GM19328 (cell line): Measurements from ENCODE around the gene SH3PXD2A.
A peak's percentile ranks its signal among the peaks of the same experiment; 100 is the strongest.
"Not testable (repeated sequence)": the region's sequence is repeated elsewhere in the genome, so short reads cannot be mapped to it uniquely, and the experiment has no call there.

Source experiments
- ATAC-seq: cut with Tn5 transposase; IDR thresholded peaks from one replicate; pipeline ENCODE4 v1.9.1; 2021; ENCODE audit warnings: mild to moderate bottlenecking, moderate library complexity; ENCODE audit not compliant: unreplicated experiment

The SH3PXD2A gene

DNA sequence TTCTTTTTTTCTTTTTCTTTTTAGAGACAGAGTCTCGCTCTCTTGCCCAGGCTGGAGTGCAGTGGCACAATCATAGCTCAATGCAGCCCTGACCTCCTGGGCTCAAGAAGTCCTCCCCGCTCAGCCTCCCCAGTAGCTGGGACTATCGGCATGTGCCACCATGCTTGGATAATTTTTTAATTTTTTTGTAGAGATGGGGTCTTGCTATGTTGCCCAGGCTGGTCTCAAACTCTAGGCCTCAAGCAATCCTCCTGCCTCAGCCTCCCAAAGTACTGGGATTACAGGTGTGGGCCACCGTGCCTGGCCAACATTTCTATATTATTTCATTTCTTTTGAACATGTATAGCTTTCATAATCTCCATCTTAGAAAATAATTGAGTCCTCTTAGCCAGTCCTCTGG lies 42.1 kb downstream of the SH3PXD2A start:
- not testable (repeated sequence) for ATAC-seq

DNA sequence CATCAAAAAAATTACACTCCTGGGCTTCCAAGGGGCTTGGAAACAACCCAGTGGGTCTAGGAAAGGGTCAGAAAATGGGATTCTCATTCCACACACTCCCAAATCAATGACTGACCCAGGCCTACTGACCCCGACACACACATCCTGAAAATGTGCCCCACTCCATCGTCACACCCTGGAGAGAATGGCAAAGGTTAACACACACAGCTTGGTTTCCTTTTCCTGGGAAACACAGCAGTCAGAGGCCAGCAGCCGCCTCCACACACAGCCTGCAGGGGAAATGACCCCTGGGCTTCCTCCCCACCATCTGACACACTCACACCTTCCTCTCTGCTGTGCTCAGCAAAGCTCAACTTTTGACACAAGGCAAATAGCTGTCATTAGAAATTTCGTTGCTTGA lies 42.9 kb downstream of the SH3PXD2A start:
- no peak for ATAC-seq

DNA sequence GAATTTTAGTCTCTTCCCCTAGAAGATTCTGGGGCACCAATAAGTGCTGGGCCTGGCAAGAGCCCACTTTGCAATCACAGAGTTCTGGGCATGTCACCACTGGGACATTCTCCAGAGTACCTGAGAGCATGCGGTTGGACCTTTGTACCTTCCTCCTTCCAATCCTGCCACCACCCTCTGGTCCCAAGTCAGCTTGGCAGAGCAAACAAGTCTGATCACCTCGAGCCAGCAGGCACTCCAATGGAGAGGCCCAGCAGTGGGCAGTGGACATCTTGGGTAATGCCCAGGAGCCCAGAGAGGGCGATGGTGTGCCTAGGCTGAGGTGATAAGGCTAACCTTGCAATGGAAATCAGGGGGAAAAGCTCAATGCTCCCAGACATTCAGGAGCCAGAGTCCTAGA lies 43.4 kb downstream of the SH3PXD2A start:
- no peak for ATAC-seq

DNA sequence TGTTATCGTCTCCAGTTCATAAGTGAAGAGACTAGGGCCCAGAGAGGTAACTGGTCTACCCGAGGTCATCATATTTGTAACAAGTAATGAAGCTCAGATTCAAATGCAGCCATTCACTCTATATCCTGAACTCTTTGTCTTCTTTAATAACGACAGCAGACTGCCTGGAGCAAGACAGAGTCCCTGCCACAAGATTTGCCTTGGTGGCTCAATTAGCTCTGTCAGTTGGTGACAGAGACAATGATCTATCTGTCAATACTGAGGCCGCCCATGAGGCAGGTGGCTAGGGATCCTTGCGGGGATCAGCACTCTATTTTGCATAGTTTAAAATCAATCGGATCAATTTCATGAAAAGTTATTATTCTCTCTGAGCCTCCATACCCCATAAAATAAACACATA lies 43.9 kb downstream of the SH3PXD2A start:
- ATAC-seq = no peak

DNA sequence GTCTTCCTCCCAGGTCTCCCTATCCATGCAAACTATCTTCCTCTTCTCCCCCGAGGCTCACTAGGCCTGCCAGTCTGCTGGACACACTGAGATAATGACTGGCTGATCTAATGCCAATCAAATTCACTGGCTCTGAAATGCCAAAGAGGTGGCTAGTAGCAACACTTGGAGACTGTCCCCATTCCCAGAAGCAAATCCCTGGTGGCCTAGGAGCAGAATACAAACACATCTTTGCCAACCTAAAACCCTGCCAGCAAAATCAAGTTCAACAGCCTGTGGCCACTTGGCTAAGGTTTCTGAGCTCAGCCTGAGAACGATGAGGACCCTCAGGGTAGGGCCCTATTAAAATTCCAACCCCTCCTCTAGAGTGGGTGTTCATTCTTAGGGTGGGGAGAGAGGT lies 46.6 kb downstream of the SH3PXD2A start:
- ATAC-seq = no peak

DNA sequence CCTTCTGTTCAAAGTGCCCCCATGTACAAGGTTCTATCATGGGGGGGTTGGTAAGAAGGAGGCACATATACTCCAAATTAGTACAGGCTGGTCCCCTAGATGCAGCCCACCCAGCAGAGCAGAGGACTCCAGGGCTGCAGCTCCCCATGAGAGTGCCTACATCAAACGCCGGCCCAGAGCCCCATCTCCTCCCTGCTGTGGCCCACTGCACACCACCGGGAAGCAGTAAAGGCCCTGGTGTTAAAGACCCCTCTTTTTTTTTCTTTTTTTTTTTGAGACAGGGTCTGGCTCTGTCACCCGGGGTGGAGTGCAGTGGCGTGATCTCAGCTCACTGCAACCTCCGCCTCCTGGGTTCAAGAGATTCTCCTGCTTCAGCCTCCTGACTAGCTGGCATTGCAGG lies 47.4 kb downstream of the SH3PXD2A start:
- ATAC-seq = no peak

DNA sequence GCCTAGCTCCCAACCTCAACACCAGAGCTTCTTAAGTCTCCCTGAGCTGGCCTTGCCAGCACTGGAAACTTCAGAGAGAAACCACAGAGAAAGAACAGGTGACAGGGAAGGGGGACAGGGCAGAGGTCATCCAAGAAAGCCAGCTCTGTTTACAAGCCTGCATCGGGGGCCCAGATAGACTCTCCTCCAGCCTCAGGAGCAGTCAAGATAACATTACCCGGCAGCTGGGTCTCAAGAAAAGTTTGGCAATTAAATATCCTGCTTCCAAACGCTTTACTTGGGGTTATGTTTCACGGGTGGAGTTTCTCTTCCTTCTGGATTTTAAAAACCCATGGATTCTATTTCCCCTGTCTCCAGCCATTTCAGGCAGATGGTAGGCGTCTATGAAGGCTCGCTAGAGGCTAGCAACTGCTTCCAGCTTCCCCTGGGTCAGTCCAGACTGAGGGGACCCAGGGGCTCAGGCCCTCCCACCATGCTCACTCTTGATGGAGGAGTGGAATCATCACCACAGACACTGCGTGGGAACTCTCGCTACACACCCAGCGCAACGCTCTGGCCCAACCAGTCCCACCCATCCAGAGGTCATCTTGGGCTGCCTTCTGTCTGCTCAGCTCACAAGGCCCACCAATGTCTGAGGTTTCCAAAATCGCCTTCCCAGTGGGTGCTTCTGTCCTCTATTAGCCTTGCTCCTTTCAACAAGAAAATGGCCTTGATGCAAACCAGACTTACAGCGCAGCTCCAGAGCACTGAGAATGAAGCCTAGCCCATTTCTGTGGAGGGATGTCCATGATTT lies 48.8 kb downstream of the SH3PXD2A start:
- ATAC-seq = no peak

DNA sequence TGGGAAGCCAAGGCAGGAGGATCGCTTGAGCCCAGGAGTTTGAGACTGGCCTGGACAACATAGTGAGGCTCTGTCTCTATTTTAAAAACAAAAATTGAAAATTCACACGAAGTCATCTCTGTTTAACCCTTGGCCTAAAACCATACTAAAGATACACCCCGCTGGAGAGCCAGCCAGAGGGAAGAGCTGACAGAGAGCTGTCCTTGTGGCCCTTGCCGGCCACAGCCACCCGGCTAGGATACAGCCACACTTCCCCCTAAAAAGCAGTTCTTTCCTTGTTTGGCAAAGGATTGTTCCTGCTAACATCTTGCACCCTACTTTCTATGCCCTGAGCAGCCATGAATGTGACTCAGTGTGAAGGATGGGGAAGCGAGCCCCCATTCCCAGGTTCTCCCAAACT lies 49.6 kb downstream of the SH3PXD2A start:
- ATAC-seq = no peak

DNA sequence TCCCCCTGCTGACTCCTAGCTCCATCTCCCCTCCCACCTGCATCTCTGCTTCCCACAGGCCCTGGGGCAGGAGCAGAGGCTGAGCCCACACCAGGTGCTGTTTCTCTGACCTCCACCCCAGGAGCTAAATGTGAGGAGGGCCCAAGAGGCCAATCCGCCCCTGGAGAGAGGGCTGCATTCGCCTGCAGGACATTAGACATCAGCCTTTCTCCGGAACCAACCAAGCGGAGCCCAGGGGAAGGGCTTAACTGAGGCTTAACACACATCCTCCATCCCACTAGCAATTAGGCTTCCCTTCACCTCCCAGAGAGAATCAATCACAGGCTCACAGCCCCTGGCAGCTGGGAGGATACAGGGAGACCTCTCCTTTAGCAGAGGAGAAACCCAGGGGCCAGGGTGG lies 50.5 kb downstream of the SH3PXD2A start:
- ATAC-seq = no peak

DNA sequence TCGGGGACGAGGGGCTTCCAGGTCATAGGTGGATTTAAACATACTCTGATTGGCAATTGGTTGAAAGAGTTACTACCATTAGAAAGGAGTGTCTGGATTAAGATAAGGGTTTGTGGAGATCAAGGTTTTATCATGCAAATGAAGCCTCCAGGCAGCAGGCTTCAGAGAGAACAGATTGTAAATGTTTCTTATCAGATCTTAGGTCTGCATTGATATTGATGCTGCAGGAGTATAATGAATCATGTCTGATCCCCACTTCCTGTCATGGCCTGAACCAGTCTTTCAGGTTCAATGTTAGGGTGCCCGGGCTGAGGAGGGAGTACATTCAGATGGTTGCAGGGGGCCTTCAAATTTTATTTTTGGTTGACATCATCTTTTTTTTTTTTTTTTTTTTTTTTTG lies 51.4 kb downstream of the SH3PXD2A start:
- no peak for ATAC-seq

DNA sequence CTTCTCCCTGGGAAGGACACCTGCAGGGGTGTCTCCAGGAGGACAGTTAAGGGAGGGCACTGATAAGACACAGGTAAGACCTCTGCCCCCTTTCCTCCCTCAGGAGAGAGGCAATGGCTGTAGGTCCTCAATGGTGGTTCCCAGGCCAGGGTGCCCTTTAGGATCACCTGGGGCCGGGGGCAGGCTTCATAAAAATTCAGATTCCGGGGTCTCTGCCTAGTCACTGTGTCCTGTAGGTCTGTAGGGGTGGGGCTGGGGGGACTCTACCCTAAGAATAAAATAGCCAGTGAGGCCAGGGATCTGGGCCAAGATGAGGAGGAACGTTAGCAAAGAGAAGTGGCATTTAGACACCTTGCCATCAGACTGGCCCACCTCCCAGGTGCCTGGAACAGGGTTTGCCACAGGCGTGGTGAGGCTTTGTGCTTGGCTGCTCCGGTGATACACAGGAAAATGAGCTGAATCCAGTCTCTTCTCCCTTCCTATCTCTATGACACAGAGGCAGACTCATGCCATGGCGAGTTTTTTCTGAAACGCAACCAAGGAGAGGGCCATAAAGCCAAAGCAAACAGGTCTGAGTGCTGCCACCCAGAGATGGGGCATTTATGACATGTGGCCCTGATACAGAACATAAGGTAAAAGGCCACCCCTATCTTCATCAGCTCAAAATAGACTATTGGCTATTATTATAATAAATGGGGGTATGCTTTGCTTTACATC lies 52.6 kb downstream of the SH3PXD2A start:
- ATAC-seq = no peak

DNA sequence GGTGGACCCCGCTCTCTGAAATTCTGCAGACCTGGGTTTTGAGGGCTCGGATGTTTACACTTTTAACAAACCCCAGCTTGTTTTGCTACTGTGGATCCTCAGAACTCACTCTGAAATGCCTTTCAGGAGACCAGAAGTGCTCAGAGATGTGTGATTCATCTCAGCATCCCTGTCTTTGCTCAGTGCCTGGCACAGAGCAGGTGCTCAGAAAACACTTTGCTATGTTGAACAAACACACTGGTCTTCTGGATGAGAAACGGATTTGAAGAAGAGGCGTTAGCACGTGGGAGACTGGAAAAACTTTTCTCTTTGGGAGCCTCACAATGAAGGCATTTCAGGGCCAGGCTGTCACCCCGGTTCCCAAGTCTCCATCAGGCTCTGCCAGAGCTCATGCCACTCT lies 53.3 kb downstream of the SH3PXD2A start:
- ATAC-seq = no peak

DNA sequence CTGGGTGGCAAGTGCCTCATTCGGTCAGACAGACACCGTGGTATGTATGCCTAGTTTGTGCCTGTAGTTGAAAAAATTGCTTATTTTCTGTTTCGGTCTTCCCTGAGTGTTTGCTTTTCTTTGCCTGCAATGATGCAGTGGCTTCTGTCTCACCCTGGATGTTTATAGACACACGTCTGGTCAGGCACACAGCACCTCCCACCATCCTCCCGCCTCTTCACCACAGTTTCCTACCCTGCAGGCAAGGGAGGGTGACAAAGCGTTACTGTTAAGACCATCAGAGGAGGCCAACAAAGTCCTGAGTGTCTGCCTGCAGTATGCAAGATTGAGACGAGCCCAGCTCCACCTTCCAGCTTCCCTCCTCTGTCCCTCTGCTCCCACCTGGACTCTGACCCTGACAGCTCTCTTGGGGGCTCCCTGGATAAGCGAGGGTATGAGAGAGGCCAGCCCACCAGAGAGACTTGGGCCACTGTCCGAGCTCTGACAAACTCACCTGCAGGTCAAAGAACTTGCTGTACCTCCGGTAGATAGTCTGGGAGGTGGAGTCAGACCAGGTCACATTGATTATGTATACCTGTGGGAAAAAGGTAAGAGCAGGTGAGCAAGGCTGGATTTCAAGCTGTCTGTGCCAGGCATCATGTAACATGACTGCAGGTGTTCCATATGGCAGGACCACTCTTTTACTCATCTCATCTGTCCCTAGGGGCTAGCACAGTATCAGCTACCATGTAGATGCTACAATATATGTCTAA lies 54.4 kb downstream of the SH3PXD2A start:
- ATAC-seq = peak; percentile 86

DNA sequence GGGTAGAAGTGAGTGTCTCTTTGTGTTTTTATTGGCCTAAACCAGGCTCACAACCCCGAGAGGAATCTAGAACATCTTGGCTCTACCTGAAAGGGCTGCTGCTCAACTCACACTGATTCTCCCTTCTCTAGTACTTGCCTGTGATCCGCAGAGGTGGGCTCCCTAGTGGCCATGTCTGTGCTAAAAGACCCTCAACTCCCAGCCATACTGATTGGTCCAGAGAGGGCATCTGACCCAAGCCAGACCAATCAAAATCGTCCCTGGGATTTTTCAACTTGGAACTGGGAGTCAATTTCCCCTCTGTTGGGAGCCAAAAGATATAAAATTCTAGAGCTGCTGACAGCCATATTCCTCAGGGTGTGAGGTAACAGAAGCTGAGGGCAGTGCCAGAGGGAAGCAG lies 55.3 kb downstream of the SH3PXD2A start:
- no peak for ATAC-seq

DNA sequence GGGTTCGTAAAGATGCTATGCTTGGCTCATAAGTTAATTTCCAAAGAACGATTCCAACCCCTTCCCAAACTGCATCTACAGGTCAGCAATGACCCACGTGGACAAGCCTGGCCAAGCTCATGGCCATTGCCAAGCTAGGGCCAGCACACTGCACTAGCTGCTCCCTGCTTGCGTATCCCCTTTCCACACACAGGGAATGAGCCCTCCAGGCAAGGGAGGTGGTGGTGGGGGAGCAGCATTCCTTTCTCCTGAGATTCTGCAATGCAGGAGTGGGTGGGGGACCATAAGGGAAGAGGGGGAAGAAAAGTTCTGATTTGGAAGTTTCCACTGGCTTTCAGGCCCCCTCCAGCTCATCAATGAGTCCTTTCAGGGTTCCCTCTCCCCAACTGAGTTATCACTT lies 56.0 kb downstream of the SH3PXD2A start:
- no peak for ATAC-seq

DNA sequence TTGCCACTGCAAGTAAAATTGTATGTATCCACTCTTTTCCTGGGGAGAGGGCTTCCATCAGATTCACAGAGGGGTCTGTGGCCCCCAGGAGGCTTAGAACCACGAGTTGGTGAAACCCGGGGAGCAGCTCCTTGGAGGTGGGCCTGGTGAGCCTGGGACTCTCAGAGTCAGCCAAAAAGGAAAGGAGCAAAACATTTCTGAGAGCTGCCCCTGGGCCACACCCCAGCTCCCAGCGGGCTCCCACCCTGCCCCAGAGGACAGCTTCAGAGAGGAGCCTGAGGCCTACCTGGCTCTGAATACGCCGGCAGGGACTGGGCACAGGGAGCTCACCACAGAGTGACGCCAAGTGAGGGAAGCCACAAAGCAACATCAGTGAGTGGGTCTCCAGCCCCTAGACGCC lies 56.9 kb downstream of the SH3PXD2A start:
- ATAC-seq = no peak

DNA sequence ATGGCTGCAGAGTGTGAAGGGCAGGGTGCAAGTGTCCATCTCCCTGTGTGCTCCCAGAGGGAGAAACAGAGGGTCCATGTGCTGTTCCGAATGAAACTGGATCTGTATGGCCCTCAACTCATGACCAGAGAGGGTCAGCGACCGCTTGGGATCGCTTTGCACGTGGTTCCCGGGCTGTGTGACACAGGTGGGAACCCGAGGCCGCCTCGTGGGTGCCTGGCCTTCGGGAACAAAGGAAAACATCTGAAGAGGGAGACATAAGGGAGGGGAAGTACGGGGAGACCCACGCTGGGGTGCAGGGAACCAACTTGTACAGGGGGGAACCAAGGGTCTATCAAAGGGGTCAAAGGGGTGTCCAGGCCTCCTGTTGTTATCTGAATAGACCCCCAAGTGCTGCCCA lies 57.5 kb downstream of the SH3PXD2A start:
- ATAC-seq = no peak

DNA sequence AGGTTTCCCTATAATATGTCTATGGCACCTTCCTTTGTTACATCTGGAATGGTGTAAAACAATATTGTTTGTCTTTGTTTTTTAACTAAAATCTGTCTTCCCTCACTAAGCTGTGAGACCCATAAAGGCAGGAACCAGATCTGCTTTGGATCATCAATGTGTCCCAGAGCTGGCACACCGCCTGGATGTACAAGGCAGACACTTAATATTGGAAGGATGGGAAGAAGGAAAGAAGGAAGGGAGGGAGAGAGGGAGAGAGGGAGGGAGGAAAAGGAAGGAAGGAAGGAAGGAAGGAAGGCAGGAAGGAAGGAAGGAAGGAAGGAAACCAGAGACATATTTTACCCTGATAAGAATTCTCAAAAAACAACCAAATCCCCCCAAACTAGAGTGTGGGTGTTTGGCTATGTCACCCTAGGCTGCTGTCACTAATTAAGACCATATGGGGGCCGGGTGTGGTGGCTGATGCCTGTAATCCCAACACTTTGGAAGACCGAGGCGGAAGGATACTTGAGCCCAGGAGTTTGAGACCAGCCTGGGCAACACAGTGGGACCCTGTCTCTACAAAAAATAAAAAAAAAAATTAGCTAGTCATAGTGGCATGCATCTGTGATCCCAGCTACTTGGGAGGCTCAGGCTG lies 59.6 kb downstream of the SH3PXD2A start:
- no peak for ATAC-seq

DNA sequence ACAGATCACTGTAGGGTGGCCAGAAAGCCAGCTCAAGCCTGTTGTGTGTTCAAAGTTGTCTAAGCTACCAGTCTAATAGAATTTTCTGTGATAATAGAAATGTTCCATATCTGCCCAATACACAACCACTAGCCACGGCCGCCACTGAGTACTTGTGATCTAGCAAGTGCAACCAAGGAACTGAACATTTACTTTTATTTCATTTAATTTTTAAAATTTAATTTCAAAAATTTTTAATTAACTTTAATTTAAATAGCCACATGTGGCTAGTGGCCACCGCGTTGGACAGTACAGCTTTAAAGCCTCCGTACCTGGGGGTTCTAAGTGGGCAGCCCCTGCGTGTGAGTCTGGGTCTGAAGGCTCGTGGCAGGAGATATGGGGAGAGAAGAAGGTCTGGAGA lies 60.4 kb downstream of the SH3PXD2A start:
- no peak for ATAC-seq

DNA sequence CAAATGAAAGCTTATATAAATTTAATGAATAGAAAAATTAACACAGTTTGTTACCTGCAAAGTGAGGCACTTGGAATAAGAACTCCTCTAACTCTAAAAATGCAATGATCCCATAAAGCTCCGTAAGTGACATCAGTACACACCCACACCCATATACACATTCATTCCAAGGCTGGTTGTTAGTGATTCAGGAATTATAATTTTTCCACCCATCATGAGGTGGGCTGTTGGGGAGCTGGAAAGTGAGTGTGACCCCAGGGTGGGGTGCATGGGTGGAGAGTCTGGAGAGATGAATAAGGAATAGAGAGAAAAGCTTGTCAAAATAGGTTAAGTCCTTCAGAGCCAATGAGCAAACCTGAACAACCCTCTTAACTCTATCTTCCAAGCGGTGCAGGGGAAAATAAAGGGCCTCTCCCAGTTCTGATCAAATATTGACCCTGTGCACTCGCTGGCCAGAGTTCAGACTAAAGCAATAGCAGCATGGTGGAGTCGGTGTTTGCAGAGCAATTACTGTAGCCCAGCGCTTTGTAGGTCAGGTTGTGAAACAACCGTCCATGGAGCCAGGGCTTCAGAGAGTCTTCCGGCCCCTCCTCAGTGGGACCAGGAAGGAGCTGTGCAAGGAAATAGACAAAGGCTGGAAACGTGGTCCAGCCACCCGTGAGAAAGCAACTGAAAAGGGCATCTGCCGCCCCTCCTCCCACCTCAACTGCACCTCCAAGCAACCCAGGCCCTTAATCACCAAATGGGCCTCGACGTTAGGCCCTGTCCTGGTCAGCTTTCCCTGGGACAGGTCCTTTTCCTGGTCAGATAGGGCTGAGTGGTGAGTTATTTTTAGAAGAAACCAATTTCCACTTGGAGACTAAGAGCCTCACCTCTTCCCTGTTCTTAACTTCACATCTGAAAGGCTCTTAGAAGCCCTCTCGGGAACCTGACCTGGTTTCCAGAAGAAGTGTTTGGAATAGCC lies 61.2 kb downstream of the SH3PXD2A start:
- no peak for ATAC-seq
